ENCODE data around the gene MYO7A.
"Not testable (repeated sequence)": the region's sequence is repeated elsewhere in the genome, so short reads cannot be mapped to it uniquely, and the experiment has no call there.

The MYO7A gene

GRCh38 chr11:77093987-77094840 is 33.8 kb upstream of the MYO7A start:
- no peaks in the 10 kb centered on the region for H3K9me3 ChIP-seq (ENCODE audit: control insufficient read depth, insufficient read depth, low read length)
- H3K9ac ChIP-seq (ENCODE audit: low read depth, low read length), result no peak overlapping the region
- no peaks in the 10 kb centered on the region for H3K4me1 ChIP-seq (ENCODE audit: control insufficient read depth, insufficient read depth, low read length)
- no peak overlapping the region for H3K4me3 ChIP-seq (ENCODE audit: low read depth, low read length)
- H3K27me3 ChIP-seq (ENCODE audit: control insufficient read depth, insufficient read depth, low read length), result no peaks in the 10 kb centered on the region
- no peak overlapping the region for H3K27ac ChIP-seq (ENCODE audit: low read depth, low read length)
- H3K36me3 ChIP-seq (ENCODE audit: control insufficient read depth, insufficient read depth, low read length), result no peaks in the 10 kb centered on the region

GRCh38 chr11:77094841-77095365 is 33.1 kb upstream of the MYO7A start:
- H3K27ac ChIP-seq (ENCODE audit: low read depth, low read length), result no peak overlapping the region
- no peak overlapping the region for H3K9ac ChIP-seq (ENCODE audit: low read depth, low read length)
- no peaks in the 10 kb centered on the region for H3K36me3 ChIP-seq (ENCODE audit: control insufficient read depth, insufficient read depth, low read length)
- H3K4me1 ChIP-seq (ENCODE audit: control insufficient read depth, insufficient read depth, low read length), result no peaks in the 10 kb centered on the region
- H3K27me3 ChIP-seq (ENCODE audit: control insufficient read depth, insufficient read depth, low read length), result no peaks in the 10 kb centered on the region
- H3K4me3 ChIP-seq (ENCODE audit: low read depth, low read length), result no peak overlapping the region
- H3K9me3 ChIP-seq (ENCODE audit: control insufficient read depth, insufficient read depth, low read length), result no peaks in the 10 kb centered on the region

GRCh38 chr11:77095551-77096490 is 32.2 kb upstream of the MYO7A start:
- no peak overlapping the region for H3K27ac ChIP-seq (ENCODE audit: low read depth, low read length)

GRCh38 chr11:77096591-77097019 is 31.4 kb upstream of the MYO7A start:
- Histone ChIP-seq H3K4me3 (ENCODE audit: low read depth, low read length) (no peak overlapping the region), H3K27me3 (ENCODE audit: control insufficient read depth, insufficient read depth, low read length) (no peaks in the 10 kb centered on the region), H3K27ac (ENCODE audit: low read depth, low read length) (no peak overlapping the region), H3K9ac (ENCODE audit: low read depth, low read length) (no peak overlapping the region), H3K4me1 (ENCODE audit: control insufficient read depth, insufficient read depth, low read length) (no peaks in the 10 kb centered on the region), H3K9me3 (ENCODE audit: control insufficient read depth, insufficient read depth, low read length) (no peaks in the 10 kb centered on the region), H3K36me3 (ENCODE audit: control insufficient read depth, insufficient read depth, low read length) (no peaks in the 10 kb centered on the region)

More at GRCh38 chr11:77095551-77096490, 32.2 kb upstream of the MYO7A start:
- no peaks in the 10 kb centered on the region for H3K9me3 ChIP-seq (ENCODE audit: control insufficient read depth, insufficient read depth, low read length)
- H3K27me3 ChIP-seq (ENCODE audit: control insufficient read depth, insufficient read depth, low read length), result no peaks in the 10 kb centered on the region
- H3K4me3 ChIP-seq (ENCODE audit: low read depth, low read length), result no peak overlapping the region
- no peaks in the 10 kb centered on the region for H3K36me3 ChIP-seq (ENCODE audit: control insufficient read depth, insufficient read depth, low read length)
- no peaks in the 10 kb centered on the region for H3K4me1 ChIP-seq (ENCODE audit: control insufficient read depth, insufficient read depth, low read length)
- H3K9ac ChIP-seq (ENCODE audit: low read depth, low read length), result no peak overlapping the region

GRCh38 chr11:77097180-77097579 is 30.9 kb upstream of the MYO7A start:
- not testable (repeated sequence) for H3K4me1 ChIP-seq (ENCODE audit: control insufficient read depth, insufficient read depth, low read length); H3K27ac ChIP-seq (ENCODE audit: low read depth, low read length); H3K4me3 ChIP-seq (ENCODE audit: low read depth, low read length); H3K36me3 ChIP-seq (ENCODE audit: control insufficient read depth, insufficient read depth, low read length); H3K27me3 ChIP-seq (ENCODE audit: control insufficient read depth, insufficient read depth, low read length); H3K9me3 ChIP-seq (ENCODE audit: control insufficient read depth, insufficient read depth, low read length); H3K9ac ChIP-seq (ENCODE audit: low read depth, low read length)

- Histone ChIP-seq H3K27ac (ENCODE audit: low read depth, low read length) (no peak overlapping the region), H3K9me3 (ENCODE audit: control insufficient read depth, insufficient read depth, low read length) (no peaks in the 10 kb centered on the region), H3K27me3 (ENCODE audit: control insufficient read depth, insufficient read depth, low read length) (no peaks in the 10 kb centered on the region), H3K4me3 (ENCODE audit: low read depth, low read length) (no peak overlapping the region), H3K9ac (ENCODE audit: low read depth, low read length) (no peak overlapping the region), H3K36me3 (ENCODE audit: control insufficient read depth, insufficient read depth, low read length) (no peaks in the 10 kb centered on the region), H3K4me1 (ENCODE audit: control insufficient read depth, insufficient read depth, low read length) (no peaks in the 10 kb centered on the region)
Measured at GRCh38 chr11:77100166-77101042, 27.6 kb upstream of the MYO7A start.

GRCh38 chr11:77101043-77101537 is 27.0 kb upstream of the MYO7A start:
- H3K27ac ChIP-seq (ENCODE audit: low read depth, low read length), result no peak overlapping the region
- H3K9me3 ChIP-seq (ENCODE audit: control insufficient read depth, insufficient read depth, low read length), result no peaks in the 10 kb centered on the region
- H3K4me3 ChIP-seq (ENCODE audit: low read depth, low read length), result no peak overlapping the region
- no peaks in the 10 kb centered on the region for H3K4me1 ChIP-seq (ENCODE audit: control insufficient read depth, insufficient read depth, low read length)
- no peak overlapping the region for H3K9ac ChIP-seq (ENCODE audit: low read depth, low read length)
- H3K27me3 ChIP-seq (ENCODE audit: control insufficient read depth, insufficient read depth, low read length), result no peaks in the 10 kb centered on the region
- no peaks in the 10 kb centered on the region for H3K36me3 ChIP-seq (ENCODE audit: control insufficient read depth, insufficient read depth, low read length)

- no peaks in the 10 kb centered on the region for H3K27me3 ChIP-seq (ENCODE audit: control insufficient read depth, insufficient read depth, low read length)
- H3K27ac ChIP-seq (ENCODE audit: low read depth, low read length), result no peak within 1 kb of the TSS
- H3K9me3 ChIP-seq (ENCODE audit: control insufficient read depth, insufficient read depth, low read length), result no peaks in the 10 kb centered on the region
- no peak within 1 kb of the TSS for H3K4me3 ChIP-seq (ENCODE audit: low read depth, low read length)
- H3K4me1 ChIP-seq (ENCODE audit: control insufficient read depth, insufficient read depth, low read length), result no peaks in the 10 kb centered on the region
- no peaks in the 10 kb centered on the region for H3K36me3 ChIP-seq (ENCODE audit: control insufficient read depth, insufficient read depth, low read length)
- H3K9ac ChIP-seq (ENCODE audit: low read depth, low read length), result no peak within 1 kb of the TSS
Measured at GRCh38 chr11:77102246-77103210, 25.5 kb upstream of the MYO7A start, which contains the start of gene OMP. Gene OMP, plus strand, starts transcription at chr11:77102840. Its CDS starts 0 bp downstream, at chr11:77102840.

- Histone ChIP-seq H3K9me3 (ENCODE audit: control insufficient read depth, insufficient read depth, low read length) (no peaks in the 10 kb centered on the region), H3K4me1 (ENCODE audit: control insufficient read depth, insufficient read depth, low read length) (no peaks in the 10 kb centered on the region), H3K27ac (ENCODE audit: low read depth, low read length) (no peak overlapping the region), H3K36me3 (ENCODE audit: control insufficient read depth, insufficient read depth, low read length) (no peaks in the 10 kb centered on the region), H3K4me3 (ENCODE audit: low read depth, low read length) (no peak overlapping the region), H3K27me3 (ENCODE audit: control insufficient read depth, insufficient read depth, low read length) (no peaks in the 10 kb centered on the region), H3K9ac (ENCODE audit: low read depth, low read length) (no peak overlapping the region)
Measured at GRCh38 chr11:77103319-77103718, 24.7 kb upstream of the MYO7A start.
